Measurements from ENCODE around the gene VAMP8.
A peak's percentile ranks its signal among the peaks of the same experiment; 100 is the strongest.
"Not testable (repeated sequence)": the region's sequence is repeated elsewhere in the genome, so short reads cannot be mapped to it uniquely, and the experiment has no call there.

The VAMP8 gene

GRCh38 chr2:85598594-85599340 is 21.4 kb downstream of the VAMP8 start:
- DNase-seq (ENCODE audit: low read depth, low spot score): no peak

DNA sequence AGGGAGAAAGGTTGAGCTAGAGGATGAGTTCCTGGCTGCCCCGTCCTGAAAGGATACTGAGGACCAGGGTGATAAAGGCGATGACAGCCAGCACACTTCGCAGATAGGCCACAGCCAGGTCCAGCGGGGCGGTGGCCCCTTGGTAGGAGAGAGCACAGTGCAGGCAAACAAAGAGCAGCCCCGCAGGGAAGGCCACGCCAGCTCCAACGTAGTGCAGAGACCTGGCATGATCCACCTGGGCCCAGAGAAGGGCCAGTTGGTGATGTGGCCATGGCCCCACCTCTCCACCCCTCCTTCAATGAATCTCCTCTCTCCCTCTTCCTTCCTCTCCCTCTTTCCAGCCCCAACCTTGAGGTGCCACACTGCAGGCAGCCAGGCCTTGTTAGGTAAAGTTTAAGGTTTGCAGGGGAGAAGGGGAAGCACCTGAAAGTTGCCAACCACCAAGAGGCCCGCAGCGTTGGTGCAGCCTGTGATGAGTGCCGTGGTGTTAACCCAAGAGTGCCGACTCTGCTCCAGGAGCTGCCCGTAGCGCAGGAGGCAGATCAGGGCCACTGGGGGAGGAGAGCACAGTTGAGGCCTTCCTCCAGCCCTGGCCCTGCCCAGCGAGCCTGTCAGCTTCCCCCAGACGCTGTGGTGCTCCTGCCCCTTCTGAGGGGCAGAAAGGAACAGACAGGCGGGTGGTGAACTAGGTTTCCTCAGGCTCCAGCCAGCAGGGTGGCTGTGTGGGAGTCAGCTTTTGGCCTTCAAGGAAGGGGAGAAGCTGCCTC is 22.3 kb downstream of the VAMP8 start:
- no peak for DNase-seq (ENCODE audit: low read depth, low spot score)

DNA sequence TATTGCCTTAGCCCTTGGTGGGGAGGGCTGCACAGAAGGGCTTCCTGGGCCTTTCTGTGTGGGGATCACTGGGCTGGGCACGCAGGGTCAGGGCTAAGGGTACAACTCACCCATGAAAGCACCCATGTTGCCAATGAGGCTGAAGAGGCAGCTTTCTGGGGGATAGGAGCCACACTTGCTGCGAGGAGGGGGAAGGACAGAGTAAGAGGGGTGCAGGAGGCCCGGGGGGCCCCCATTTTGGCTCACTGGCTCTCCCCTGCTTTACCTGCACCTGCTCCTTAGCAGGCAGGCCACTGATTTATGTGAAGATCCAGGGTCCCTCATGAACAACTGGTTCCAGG is 22.8 kb downstream of the VAMP8 start:
- no peak for DNase-seq (ENCODE audit: low read depth, low spot score)

DNA sequence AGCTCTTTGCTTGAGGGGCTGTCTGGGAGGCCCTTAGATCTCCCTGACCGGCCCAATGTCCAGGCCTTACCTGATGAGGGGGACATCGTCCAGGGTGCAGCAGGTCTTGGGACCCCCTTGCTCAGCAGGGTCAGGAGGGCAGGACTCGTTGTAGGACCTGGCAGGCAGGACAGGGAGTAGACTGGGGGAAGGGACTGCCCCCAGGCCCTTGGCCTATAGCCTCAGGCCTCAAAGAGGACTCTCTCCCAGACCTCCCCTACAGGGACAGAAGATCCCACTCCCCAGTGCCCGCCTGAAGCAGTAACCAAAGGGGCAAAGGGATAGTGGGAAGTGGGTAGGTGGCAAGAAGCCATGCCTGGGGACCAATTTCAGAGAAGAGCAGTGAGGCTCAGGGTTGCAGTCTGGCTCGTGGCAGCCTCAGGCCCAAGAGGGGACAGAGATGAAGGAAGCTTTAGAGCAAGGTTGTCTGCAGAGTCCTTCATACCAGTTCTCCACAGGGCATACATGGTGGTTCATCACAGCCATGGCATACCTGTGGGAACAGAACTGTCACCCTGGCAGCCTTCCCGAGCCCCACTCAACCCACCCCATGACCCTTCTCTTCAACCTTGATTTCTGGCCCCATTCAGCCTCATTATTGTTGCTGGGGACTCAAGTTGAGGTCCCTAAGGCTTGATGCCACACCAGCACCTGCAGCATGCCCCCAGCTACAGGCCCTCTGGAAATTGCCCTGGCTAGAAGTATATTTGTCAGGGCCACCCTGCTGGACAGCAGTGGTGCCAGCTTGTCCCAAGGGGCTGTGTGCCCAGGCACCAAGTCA is 23.8 kb downstream of the VAMP8 start:
- DNase-seq (ENCODE audit: low read depth, low spot score): no peak

GRCh38 chr2:85601771-85602475 is 24.5 kb downstream of the VAMP8 start:
- DNase-seq (ENCODE audit: low read depth, low spot score): no peak

DNA sequence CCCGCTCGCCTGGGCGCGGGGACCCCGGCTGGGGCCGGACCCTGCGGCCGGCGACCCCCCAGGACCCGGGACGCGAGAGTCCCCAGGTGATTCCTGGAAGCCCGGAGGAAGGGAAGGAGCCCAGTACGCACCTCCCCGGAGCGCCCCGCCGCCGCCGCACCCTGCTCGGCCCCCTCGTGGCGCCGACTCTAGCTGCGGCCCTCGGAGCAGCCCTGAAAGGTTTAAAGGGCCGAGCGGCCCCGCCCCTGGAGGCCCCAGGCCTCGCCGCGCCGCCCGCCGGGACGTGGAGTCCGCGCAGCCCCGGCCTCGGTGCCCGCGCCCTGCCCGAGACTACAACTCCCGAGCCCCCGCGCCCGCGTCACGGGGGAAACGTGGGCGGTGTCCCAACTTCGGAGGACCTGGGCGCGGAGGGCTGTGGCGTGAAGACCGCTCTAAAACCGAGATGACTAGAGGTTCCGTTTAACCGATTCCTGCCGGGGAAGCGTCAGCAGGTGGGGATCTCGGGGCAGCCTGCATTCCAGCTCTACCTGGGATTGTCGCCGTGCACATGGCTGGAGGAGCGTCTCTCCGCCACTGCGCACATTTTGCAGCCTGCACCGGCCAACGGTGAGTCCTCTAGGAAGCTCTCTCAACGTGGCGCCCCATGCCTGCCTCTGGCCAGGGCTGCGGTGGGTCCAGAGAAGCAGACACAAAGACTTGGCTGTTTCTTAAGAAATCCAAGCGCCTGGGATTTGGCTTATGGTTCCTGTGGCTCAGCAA is 25.3 kb downstream of the VAMP8 start, which contains the start of gene TMEM150A:
TSS of gene TMEM150A (minus strand) at position 223 of the 759 bp plus-strand sequence. CDS start 750 bp downstream, outside the sequence.
- peak; percentile 61 for DNase-seq (ENCODE audit: low read depth, low spot score)

DNA sequence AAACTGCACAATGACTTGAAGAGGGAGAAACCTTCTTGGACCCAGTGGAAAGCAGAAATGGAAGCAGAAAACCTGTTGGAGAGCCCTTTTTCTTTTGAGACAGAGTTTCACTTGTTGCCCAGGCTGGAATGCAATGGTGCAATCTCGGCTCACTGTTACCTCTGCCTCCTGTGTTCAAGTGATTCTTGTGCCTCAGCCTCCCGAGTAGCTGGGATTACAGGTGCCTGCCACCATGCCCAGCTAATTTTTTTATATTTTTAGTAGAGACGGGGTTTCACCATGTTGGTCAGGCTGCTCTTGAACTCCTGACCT is 26.7 kb downstream of the VAMP8 start:
- not testable (repeated sequence) for DNase-seq (ENCODE audit: low read depth, low spot score)

DNA sequence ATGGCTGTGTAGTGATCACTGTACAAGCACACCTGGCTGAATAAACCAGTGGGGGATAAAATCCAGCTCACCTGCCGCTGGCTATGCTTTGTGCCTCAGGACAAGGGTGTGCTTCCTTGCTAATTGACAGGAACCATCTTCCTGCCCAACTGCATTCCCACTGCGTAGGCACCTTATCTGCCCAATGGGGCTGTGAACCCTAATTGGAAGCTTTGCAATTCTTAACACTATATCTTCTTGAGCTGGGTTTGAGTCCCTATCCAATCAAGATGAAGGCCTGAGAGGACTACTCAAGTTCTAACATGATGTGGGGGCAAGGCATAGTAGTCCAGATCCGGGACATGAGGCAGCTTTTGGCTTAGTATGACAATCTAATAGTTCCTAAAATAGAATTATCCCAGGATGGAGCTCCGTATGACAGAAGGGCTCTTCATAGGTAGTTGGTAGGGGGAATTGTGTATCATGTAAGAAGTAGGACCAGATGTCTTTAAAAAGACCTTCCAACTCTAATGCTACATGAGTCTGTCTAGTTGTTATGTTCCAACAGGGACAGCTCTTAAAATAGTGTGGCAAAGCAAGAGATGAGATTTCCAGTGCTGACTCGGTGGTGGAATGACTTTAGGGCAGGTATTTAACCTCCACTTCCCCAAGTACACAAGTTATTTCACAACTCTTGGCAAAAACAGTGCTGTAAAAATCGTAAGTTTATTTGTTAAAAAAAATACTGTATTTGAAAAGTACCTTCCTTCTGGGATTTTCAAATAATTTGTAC is 27.4 kb downstream of the VAMP8 start:
- no peak for DNase-seq (ENCODE audit: low read depth, low spot score)

DNA sequence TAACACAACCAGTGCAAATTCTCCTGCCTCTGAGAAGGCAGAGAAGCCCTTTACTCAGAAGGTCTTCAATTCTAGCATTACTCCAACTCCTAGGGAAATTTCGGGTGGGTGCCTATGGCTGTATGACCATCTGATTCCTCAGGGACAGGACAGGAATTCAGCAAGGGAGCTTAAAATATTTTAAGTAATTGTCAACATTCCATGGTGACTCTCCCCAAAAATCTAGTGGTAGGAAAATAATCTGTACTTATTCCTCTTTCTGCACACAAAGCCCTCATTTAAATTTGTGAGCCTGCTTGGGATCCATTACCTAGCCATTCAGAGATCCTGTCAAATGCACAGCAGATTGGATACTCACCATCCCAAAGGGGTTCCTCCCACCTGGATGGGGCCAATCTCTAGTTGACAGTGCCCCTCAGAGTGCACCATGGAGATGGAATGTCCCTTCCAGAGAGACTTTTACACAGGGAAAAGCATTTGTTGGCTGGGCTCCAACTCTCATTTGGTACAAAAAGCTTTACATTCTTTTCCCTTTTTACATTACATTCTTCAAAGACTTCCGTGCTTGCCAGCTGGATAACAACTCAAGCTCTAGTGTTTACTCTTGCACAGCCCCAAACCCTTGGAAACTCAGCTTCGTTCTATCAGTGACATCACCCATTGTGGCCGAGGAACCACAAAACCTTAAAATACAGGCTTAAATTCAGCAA is 28.2 kb downstream of the VAMP8 start:
- no peak for DNase-seq (ENCODE audit: low read depth, low spot score)

- DNase-seq (ENCODE audit: low read depth, low spot score): no peak
These were observed 28.7 kb downstream of the VAMP8 start for GRCh38 chr2:85606116-85606455.

GRCh38 chr2:85607268-85608215 is 30.2 kb downstream of the VAMP8 start:
- DNase-seq (ENCODE audit: low read depth, low spot score): no peak

DNA sequence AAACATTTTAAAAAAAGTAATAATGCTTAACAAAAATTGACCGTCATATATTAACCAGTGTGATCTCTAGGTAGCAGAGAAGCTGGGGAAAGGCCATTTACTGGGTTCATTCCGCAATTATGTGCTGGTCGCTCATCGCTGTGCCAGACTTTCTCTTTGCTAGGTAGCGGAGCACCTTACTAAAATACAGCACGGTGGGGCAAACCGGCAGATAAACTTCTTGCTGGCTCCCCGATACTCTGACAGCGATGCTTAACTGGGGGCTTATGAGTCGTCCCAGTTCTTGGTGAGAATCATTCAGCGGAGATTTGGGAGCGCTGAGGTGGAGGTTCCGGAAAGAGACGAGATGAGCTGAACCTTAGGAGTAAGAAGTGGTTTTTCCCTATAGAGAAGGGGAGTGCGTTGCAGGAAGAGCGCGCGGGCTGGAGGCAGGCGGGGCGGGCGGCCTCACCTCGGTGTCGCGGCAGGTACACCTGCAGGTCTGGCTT is 33.9 kb downstream of the VAMP8 start:
- no peak for DNase-seq (ENCODE audit: low read depth, low spot score)

GRCh38 chr2:85611705-85612587 is 34.6 kb downstream of the VAMP8 start, which contains the start of gene C2orf68:
Gene C2orf68 (minus strand): TSS chr2:85612066. CDS start chr2:85611984, 82 bp downstream.
- peak; percentile 71 for DNase-seq (ENCODE audit: low read depth, low spot score)

DNA sequence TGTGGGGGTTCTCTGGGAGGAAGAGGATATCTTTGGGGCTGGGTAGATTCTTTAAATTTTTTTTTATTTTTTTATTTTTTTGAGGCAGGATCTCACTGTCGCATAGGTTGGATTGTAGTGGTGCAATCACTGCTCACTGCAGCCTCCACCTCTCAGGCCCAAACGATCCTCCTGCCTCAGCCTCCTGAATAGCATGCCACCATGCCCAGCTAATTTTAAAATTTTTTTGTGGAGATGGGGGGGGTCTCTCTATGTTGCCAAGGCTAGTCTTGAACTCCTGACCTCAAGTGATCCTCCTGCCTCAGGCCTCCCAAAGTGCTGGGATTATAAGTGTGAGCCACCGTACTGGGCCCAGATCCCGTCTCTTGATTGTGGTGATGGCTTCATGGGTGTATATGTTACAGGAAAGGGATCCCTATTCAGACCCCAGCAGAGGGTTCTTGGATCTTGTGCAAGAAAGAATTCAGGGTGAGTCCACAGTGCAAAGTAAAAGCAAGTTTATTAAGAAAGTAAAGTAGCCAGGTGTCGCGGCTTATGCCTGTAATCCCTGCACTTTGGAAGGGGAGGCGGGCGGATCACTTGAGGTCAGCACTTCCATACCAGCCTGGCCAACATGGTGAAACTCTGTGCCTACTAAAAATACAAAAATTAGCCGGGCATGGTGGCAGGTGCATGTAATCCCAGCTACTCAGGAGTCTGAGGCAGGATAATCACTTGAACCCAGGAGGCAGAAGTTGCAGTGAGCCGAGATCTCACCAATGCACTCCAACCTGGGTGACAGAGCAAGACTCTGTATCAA is 36.5 kb downstream of the VAMP8 start:
- DNase-seq (ENCODE audit: low read depth, low spot score): no peak

DNA sequence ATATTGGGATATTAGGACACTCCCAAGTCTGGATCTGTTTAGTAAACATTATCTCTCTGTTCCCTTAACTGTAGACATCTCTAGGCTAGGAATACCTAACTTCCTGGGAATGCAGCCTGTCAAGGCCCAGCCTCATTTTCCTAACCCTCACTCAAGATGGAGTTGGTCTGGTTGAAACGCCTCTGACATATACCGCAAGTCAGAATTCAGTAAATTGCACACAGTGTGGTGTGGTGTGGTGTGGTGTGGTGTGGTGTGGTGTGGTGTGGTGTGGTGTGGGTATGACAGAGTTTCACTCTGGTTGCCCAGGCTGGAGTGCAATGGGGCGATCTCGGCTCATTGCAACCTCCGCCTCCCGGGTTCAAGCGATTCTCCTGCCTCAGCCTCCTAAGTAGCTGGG is 37.4 kb downstream of the VAMP8 start:
- DNase-seq (ENCODE audit: low read depth, low spot score): not testable (repeated sequence)

- DNase-seq (ENCODE audit: low read depth, low spot score): no peak
These were observed 38.0 kb downstream of the VAMP8 start for GRCh38 chr2:85615413-85615728.

DNA sequence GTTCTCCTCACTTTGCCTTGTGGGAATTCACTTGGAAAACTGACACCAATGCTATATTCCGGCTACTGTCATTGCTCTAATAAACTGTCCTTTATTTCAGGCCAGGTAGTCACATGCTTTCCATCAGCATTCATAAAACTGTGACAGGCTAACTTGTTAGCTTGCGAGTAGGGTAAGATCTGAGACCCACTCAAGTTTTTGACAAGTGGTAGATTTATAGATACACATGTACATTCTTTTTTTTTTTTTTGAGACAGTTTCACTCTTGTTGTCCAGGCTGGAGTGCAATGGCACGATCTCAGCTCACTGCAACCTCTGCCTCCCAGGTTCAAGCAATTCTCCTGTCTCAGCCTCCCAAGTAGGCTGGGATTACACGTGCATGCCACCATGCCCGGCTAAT is 40.3 kb downstream of the VAMP8 start:
- DNase-seq (ENCODE audit: low read depth, low spot score): not testable (repeated sequence)

Data from iPS DF 19.7 (cell line).